GM19023 (cell line): ENCODE data around the gene ATP2B2.

Experiments
- ATAC-seq: cut with Tn5 transposase; IDR thresholded peaks from one replicate; pipeline ENCODE4 v1.9.1; 2021; ENCODE audit warnings: mild to moderate bottlenecking, moderate library complexity; ENCODE audit not compliant: unreplicated experiment

Gene ATP2B2

GRCh38 chr3:10335190-10335738 is 170.1 kb downstream of the ATP2B2 start:
- ATAC-seq = no peak

- ATAC-seq = no peak
These were observed 170.9 kb downstream of the ATP2B2 start for GRCh38 chr3:10334459-10334858.

GRCh38 chr3:10334042-10334441 is 171.3 kb downstream of the ATP2B2 start:
- ATAC-seq = no peak

- no peak for ATAC-seq
These were observed 172.1 kb downstream of the ATP2B2 start for GRCh38 chr3:10333349-10333650.

GRCh38 chr3:10332481-10333348 is 172.7 kb downstream of the ATP2B2 start:
- ATAC-seq = no peak

- ATAC-seq = no peak
These were observed 174.1 kb downstream of the ATP2B2 start for GRCh38 chr3:10331320-10331719.

GRCh38 chr3:10330319-10330718 is 175.1 kb downstream of the ATP2B2 start:
- ATAC-seq = no peak

GRCh38 chr3:10329495-10330015 is 175.8 kb downstream of the ATP2B2 start:
- ATAC-seq = no peak

GRCh38 chr3:10328460-10329071 is 176.8 kb downstream of the ATP2B2 start:
- no peak for ATAC-seq

GRCh38 chr3:10327592-10327991 is 177.8 kb downstream of the ATP2B2 start:
- no peak for ATAC-seq

- no peak for ATAC-seq
These were observed 183.1 kb downstream of the ATP2B2 start for GRCh38 chr3:10322352-10322710.

- ATAC-seq = no peak
These were observed 183.6 kb downstream of the ATP2B2 start for GRCh38 chr3:10321630-10322351.

- ATAC-seq = peak; percentile 4
These were observed 185.1 kb downstream of the ATP2B2 start for GRCh38 chr3:10320320-10320677.

- ATAC-seq = no peak
These were observed 185.6 kb downstream of the ATP2B2 start for GRCh38 chr3:10319804-10320203.

- ATAC-seq = no peak
These were observed 186.1 kb downstream of the ATP2B2 start for GRCh38 chr3:10319251-10319650.

- no peak for ATAC-seq
These were observed 187.4 kb downstream of the ATP2B2 start for GRCh38 chr3:10317961-10318350.

- no peak for ATAC-seq
These were observed 187.9 kb downstream of the ATP2B2 start for GRCh38 chr3:10317311-10317960.

GRCh38 chr3:10315771-10316344 is 189.5 kb downstream of the ATP2B2 start:
- ATAC-seq = no peak

- ATAC-seq = no peak
These were observed 190.3 kb downstream of the ATP2B2 start for GRCh38 chr3:10315101-10315500.

- ATAC-seq = no peak
These were observed 192.5 kb downstream of the ATP2B2 start for GRCh38 chr3:10312861-10313260.

- ATAC-seq = no peak
These were observed 193.0 kb downstream of the ATP2B2 start for GRCh38 chr3:10312391-10312790.
